GM12892 (cell line): Measurements from ENCODE around the gene MATN3.

ENCODE experiments used
- POLR2A ChIP-seq: IDR thresholded peaks from 2 replicates; pipeline ENCODE4 v1.6.1; 2011; ENCODE audit warnings: low read depth, low read length, control low read depth
- POLR2AphosphoS5 ChIP-seq: IDR thresholded peaks from 2 replicates; pipeline ENCODE4 v1.6.1; 2011; ENCODE audit warnings: low read depth, low read length, control low read depth

DNA sequence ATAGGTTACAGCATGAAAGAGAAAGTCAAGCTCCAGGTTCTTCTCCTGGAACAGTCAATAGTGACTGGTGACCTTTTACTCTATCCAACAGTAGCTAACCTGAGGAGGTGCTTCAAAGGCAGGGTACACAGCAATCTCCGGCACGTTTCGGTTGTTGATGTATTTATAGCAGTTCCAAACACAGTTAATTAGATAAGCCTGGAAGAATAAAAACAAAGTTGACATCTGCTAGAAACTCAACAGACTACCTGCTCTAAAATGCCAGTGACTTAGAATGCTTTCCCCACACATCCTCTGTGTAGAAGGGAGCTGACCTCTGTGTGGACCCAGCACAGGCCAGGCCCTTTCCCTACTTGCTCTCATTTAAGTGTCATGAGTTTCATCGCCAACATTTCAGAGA, 21.8 kb upstream of the MATN3 start:
- TF ChIP-seq POLR2AphosphoS5 (no peak), POLR2A (no peak)
